AG09309 (cell line): ENCODE measurements around the gene ZBTB6.

ENCODE experiments used
- DNase-seq: peaks from one replicate; pipeline ENCODE4 v3.0.0-alpha.2; 2010; ENCODE audit warnings: low read depth
- H3K4me3 ChIP-seq: 2 replicates; pipeline ENCODE4 v1.5.1; 2011; ENCODE audit warnings: mild to moderate bottlenecking, low read depth, low read length, moderate library complexity; ENCODE audit not compliant: control insufficient read depth
- TF ChIP-seq, protein P1 (sequence below): IDR thresholded peaks from 2 replicates; pipeline ENCODE4 v1.5.1; 2011; ENCODE audit warnings: mild to moderate bottlenecking, low read depth, low read length, inconsistent platforms; ENCODE audit not compliant: insufficient read depth, control insufficient read depth; ENCODE audit errors: missing control alignments

Gene ZBTB6

DNA sequence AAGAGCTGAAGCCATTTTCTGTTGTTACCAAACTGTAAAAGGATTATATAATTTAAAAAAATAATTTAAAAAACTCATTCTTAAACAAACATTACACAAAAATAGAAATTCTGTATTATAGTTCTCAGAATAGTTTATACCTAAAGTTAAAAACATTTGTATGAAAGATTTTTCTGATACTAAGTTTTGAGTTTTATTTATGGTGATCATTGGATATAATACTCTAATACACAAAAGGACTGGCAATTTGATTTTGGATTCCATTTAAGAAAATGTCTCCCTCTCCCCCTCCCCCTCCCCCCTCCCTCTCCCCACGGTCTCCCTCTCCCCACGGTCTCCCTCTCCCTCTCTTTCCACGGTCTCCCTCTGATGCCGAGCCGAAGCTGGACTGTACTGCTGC, 47.0 kb downstream of the ZBTB6 start:
- H3K4me3 ChIP-seq: no peak overlapping the region
- TF ChIP-seq, protein P1, sequence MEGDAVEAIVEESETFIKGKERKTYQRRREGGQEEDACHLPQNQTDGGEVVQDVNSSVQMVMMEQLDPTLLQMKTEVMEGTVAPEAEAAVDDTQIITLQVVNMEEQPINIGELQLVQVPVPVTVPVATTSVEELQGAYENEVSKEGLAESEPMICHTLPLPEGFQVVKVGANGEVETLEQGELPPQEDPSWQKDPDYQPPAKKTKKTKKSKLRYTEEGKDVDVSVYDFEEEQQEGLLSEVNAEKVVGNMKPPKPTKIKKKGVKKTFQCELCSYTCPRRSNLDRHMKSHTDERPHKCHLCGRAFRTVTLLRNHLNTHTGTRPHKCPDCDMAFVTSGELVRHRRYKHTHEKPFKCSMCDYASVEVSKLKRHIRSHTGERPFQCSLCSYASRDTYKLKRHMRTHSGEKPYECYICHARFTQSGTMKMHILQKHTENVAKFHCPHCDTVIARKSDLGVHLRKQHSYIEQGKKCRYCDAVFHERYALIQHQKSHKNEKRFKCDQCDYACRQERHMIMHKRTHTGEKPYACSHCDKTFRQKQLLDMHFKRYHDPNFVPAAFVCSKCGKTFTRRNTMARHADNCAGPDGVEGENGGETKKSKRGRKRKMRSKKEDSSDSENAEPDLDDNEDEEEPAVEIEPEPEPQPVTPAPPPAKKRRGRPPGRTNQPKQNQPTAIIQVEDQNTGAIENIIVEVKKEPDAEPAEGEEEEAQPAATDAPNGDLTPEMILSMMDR: no peak
- no peak for DNase-seq

DNA sequence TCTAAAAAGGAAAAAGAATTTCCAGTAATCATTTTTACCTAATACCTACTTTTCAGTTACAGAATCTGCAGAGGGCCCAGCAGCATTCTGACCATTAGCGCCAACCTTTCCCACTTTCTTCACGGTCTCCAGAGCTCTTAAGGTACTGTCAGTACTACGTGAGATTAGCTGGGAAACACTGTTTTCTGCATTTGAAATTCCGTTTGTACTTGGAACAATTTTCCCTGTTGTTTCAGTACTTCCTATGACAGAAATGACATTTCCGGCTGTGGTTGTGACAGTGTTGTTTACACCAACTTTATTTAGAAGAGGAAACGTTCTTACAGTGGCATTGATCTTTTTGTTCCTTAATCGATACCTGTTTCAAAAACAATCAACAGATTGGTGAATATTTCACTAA, 47.8 kb downstream of the ZBTB6 start:
- TF ChIP-seq, protein P1: no peak
- no peak overlapping the region for H3K4me3 ChIP-seq
- DNase-seq: no peak

DNA sequence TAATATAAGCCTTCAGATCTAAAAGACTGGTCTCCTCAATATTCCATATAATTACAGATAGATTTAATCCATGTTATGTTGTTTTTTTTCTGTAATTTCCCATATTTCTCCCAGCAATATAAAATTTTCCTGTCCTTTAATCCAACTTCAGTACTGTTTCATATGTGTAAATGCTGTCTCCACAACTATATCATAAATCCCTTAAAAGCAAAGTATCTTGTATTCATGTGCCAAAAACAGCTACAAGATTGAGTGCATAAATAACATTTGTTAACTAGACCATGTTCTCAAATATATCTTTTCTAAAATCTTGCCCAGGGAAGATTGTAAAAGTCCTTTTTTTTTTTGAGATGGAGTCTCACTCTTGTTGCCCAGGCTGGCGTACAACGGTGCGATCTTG, 49.7 kb downstream of the ZBTB6 start:
- no peak overlapping the region for H3K4me3 ChIP-seq
- TF ChIP-seq, protein P1: no peak
- no peak for DNase-seq

DNA sequence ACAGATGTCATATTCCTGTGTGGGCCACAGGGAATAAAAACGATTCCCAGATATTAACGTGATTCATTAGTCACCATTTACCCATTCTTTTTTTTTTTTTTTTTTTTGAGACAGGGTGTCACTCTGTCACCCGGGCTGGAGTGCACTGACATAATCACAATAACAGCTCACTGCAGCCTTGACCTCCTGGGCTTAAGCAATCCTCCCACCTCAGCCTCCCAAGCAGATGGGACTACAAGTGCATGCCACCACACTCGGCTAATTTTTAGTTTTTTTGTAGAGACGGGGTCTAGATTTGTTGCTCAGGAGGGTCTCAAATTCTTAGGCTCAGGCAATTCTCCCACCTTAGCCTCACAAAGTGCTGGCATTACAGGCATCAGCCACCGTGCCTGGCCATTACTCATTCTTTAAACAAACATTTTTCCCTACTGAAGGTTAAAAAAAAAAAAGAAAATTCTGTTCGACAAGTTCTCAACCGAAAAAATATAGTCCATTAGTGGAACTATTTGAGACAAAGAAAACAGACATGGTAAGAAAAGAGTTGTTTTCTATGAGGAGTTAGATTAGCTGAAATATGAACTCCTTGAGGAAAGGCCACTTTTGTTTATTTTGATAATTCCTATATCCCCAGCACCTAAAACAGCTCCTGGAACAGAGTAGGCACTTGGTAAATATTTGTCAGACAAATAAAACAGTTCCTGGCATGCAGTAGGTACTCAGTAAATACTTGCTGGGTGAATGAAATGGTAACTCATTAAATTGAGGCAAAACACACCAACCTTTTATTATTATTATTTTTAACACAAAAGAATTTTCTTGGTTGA, 52.6 kb downstream of the ZBTB6 start:
- DNase-seq: no peak
- TF ChIP-seq, protein P1: no peak

More for the DNA sequence above, 52.6 kb downstream of the ZBTB6 start:
- no peak overlapping the region for H3K4me3 ChIP-seq
